NCI-H345 treated with DMSO at 0.1 percent for 48 hours (cell line): Measurements from ENCODE around the gene SEPTIN12.

ENCODE experiments used
- DNase-seq: peaks from one replicate; lab custom pipeline; 2025; ENCODE audit not compliant: unreplicated experiment; lab: John Stamatoyannopoulos, UW

The SEPTIN12 gene

GRCh38 chr16:4802659-4803287 is 14.6 kb upstream of the SEPTIN12 start:
- DNase-seq: peak; percentile 89

- DNase-seq: peak; percentile 62
Observed at GRCh38 chr16:4801962-4802658, 14.0 kb upstream of the SEPTIN12 start, which contains the start of gene ROGDI. TSS of gene ROGDI (minus strand) at chr16:4802633. CDS start at chr16:4802571, 62 bp downstream.

- no peak for DNase-seq
Observed at GRCh38 chr16:4801051-4801961, 13.2 kb upstream of the SEPTIN12 start.

GRCh38 chr16:4800290-4801041 is 12.3 kb upstream of the SEPTIN12 start:
- DNase-seq: no peak

- no peak for DNase-seq
Observed at GRCh38 chr16:4799171-4799855, 11.2 kb upstream of the SEPTIN12 start.

DNA sequence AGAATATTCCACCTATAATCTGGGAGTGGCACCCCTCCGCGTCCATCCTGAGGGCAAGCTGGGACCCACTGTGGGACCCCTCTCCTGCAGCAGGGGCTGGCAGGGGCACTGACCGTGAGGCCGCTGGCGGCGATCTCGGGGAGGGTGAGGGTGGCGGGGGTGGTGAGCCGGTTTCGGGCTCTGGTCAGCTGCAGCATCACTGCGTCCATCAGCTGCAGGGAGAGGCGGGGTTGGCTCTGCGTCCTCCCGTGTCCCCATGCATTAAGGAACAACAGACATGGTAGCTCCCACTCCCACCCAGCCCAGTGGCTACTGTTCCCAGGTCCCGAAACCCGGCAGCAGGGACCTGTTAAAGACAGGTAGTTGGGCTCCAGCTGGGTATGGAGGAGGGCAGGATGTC is 10.3 kb upstream of the SEPTIN12 start:
- no peak for DNase-seq

GRCh38 chr16:4797805-4798252 is 9.7 kb upstream of the SEPTIN12 start:
- no peak for DNase-seq

GRCh38 chr16:4796982-4797804 is 9.0 kb upstream of the SEPTIN12 start:
- no peak for DNase-seq

- DNase-seq: no peak
Observed at GRCh38 chr16:4795828-4796572, 7.9 kb upstream of the SEPTIN12 start.

DNA sequence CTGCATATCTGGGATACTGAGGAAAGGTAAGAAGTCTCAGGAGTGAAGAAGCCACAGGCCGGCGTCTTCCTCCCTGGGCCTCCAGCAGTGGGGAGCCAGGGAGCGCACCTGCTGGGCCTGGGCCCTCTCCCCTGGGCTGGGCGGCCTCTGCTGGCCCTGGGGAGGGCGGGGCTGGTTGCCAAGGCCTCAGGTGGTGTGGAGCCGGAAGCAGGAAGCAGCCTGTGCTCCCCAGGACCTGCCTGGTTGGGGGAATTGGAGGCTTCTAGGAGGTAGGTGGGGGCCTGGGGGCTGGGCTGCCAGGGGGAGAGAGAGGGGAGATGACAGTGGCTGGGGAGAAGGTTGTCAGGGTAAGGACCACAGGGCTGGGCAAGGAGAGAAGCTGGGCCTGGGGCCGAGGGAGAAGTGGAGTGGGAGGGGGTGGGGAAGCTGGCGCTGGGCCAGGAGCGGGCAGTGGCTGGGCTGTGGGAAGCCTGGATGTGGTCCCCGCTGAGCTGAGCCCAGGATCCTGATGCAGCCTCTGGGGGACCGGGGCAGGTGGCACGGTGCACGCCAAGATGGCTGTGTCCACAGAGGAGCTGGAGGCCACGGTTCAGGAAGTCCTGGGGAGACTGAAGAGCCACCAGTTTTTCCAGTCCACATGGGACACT is 7.2 kb upstream of the SEPTIN12 start, which contains the start of gene SMIM22:
Gene SMIM22 (plus strand): TSS at position 189 of the 647 bp plus-strand sequence. CDS start 366 bp downstream, at position 555.
- peak; percentile 78 for DNase-seq

GRCh38 chr16:4792951-4793513 is 4.9 kb upstream of the SEPTIN12 start:
- DNase-seq: no peak

DNA sequence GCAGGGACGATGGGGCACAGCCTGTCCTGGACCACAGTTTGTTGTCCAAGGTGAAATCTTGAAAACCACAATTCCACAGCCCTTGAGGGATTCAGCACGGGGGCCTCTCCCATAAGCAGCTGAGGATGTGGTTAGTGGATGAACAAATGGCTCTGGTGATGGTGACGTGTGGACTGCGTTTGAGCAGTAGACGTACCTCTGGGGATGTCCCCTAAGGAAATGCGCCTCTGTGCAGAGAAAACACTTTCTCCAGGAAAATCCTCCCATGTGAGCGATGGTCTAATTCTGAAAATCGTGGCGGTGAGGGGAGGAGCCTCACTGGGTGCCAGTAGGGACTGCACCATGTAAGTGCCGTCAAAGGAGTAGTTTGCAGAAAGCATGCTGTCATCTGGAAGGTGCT is 2.7 kb upstream of the SEPTIN12 start:
- no peak for DNase-seq

DNA sequence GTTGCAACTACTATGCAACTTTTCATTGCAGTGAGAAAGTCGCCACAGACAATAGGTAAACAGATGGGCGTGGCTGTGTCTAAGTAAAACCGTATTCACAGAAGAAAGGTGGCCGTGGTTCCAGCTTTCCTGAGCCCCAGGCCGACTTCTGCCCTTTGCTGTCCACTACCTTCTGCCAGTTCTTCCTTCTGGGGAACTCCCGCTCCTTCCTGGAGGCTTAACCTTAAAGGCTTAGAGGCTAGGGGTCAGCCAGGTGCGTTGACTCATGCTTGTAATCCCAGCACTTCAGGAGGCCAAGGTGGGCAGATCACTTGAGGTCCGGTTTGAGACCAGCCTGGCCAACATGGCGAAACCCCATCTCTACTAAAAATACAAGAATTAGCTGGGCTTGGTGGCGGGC is 2.1 kb upstream of the SEPTIN12 start:
- no peak for DNase-seq

DNA sequence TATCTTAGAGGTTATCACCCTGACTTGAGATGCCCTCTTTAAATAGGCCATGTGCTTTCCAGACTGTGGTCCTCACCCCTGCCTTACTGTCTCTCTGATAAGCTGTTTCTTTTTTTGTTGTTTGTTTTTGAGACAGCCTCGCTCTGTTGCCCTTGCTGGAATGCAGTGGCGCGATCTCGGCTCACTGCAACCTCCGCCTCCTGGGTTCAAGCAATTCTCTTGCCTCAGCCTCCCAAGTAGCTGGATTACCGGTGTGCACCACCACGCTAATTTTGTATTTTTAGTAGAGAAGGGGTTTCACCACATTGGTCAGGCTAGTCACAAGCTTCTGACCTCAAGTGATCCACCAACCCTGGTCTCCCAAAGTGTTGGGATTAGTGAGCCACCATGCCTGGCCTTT is 765 bp upstream of the SEPTIN12 start:
- DNase-seq: no peak

DNA sequence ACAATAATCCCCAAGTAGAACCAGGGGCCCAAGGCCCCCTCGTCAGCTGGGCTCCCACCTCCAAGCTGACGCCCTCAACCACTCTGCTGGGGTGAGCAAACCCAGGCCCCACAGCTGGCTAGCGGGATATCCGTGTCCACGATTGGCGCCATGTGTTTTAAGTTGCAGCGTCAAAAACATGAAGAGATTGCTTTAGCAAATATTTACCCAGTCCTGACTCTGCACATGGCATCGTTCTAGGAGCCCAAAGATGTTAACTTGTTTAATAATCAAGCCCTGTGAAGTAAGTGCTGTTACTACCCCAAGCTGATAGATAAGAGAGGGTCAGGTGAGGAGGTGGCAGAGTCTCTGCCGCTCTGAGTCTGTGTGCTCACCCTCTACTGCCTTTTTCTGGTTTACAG is 344 bp upstream of the SEPTIN12 start:
- no peak for DNase-seq

DNA sequence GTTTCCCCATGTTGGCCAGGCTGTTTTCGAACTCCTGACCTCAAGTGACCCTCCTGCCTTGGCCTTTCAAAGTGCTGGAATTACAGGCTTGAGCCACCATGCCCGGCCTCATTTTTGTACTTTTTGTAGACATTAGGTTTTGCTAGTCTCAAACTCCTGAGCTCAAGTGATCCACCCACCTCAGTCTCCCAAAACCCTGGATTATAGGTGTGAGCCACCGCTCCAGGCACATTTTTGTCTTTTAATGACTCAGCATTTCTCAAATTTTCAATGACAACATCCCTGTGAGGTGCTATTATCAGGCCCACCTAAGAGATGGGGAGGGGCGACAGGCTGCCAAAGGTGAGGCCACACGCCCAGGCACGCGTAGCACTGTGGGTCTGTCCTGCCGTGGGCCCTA is 1.1 kb downstream of the SEPTIN12 start:
- DNase-seq: no peak

GRCh38 chr16:4785758-4786433 is 2.2 kb downstream of the SEPTIN12 start:
- DNase-seq: no peak
